Thoracic aorta (tissue), 2 donors: ENCODE data around the gene CFL2. TPM values are rescaled to one million over a fixed set of nuclear protein-coding genes. Genes with fewer than 3 reads are reported as not detected.

ENCODE experiments used
- ATAC-seq: fragments of 150-250 bp; one replicate; pipeline ENCODE4 v1.8.0; 2017; ENCODE audit warnings: low read depth; ENCODE audit not compliant: insufficient number of reproducible peaks, low FRiP score
- DNase-seq: peaks from one replicate; pipeline ENCODE4 v3.0.0-alpha.2; 2020; ENCODE audit warnings: low spot score
- H3K27ac ChIP-seq, 2 donors: fragments of 200-600 bp; sonication (generic); 1 replicate in 1 of 2; 2 replicates in 1 of 2; pipeline ENCODE4 v1.5.1; 2016; ENCODE audit warnings: mild to moderate bottlenecking in 2 of 2, moderate library complexity in 2 of 2
- H3K27me3 ChIP-seq: fragments of 200-600 bp; sonication (generic); replicated peaks from 2 replicates; pipeline ENCODE4 v1.6.0; 2016; ENCODE audit warnings: mild to moderate bottlenecking; ENCODE audit not compliant: insufficient read depth
- H3K36me3 ChIP-seq: fragments of 200-600 bp; sonication (generic); one replicate; pipeline ENCODE4 v1.5.1; 2016
- H3K4me1 ChIP-seq, 2 donors: fragments of 200-600 bp; sonication (generic); 1 replicate in 1 of 2; 2 replicates in 1 of 2; pipeline versions ENCODE4 v1.5.1 to v1.6.0; 2016; ENCODE audit warnings: low read depth in 2 of 2, mild to moderate bottlenecking in 1 of 2; ENCODE audit not compliant: control insufficient read depth in 1 of 2
- H3K4me3 ChIP-seq: fragments of 200-600 bp; sonication (generic); 2 replicates; pipeline ENCODE4 v1.5.1; 2016; ENCODE audit warnings: mild to moderate bottlenecking
- H3K9me3 ChIP-seq: fragments of 200-600 bp; sonication (generic); 2 replicates; pipeline ENCODE4 v1.5.1; 2016
- total RNA-seq, 2 donors: library from RNA; depleted of rRNA; stranded (reverse); fragments of >200 nt; gene quantifications; one replicate each; pipeline versions ENCODE4 v1.1.0 to v1.2.3, GENCODE V29; 2016
- TF ChIP-seq, protein P1 (sequence below): fragments of 200-600 bp; sonication (generic); IDR thresholded peaks from one replicate; pipeline ENCODE4 v1.5.1; 2019; ENCODE audit warnings: antibody characterized with exemption

CFL2 gene
- total RNA-seq, 2 donors from 2014 or later, result 94.6 to 127 TPM

DNA sequence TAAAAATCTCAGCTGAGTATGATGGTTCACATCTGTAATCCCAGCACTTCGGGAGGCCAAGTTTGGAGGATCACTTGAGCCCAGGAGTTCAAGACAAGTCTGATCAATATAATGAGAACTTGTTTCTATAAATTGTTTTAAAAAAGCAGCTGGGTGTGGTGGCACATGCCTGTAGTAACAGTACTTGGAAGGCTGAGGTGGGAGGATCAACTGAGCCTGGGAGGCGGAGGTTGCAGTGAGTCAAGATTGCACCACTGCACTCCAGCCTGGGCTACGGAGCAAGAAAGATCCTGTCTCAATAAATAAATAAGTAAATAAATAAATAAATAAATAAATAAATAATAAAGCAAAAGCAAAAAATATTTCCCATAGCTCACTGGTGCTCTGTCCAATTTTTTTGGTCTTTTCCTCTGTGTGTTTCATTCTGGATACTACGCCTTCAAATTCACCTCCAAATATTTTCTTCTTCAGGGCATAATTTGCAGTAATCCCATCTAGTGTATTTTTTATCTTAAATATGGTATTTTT lies 51.8 kb downstream of the CFL2 start:
- H3K4me3 ChIP-seq, result no peak overlapping the region
- TF ChIP-seq, protein P1, sequence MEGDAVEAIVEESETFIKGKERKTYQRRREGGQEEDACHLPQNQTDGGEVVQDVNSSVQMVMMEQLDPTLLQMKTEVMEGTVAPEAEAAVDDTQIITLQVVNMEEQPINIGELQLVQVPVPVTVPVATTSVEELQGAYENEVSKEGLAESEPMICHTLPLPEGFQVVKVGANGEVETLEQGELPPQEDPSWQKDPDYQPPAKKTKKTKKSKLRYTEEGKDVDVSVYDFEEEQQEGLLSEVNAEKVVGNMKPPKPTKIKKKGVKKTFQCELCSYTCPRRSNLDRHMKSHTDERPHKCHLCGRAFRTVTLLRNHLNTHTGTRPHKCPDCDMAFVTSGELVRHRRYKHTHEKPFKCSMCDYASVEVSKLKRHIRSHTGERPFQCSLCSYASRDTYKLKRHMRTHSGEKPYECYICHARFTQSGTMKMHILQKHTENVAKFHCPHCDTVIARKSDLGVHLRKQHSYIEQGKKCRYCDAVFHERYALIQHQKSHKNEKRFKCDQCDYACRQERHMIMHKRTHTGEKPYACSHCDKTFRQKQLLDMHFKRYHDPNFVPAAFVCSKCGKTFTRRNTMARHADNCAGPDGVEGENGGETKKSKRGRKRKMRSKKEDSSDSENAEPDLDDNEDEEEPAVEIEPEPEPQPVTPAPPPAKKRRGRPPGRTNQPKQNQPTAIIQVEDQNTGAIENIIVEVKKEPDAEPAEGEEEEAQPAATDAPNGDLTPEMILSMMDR, result no peak
- H3K27ac ChIP-seq, result no peak overlapping the region
- ATAC-seq (no peak), DNase-seq (no peak)
- H3K4me1 ChIP-seq, result no peaks in the 10 kb centered on the region
- no peaks in the 10 kb centered on the region for H3K36me3 ChIP-seq
- H3K27me3 ChIP-seq, result no peaks in the 10 kb centered on the region
- H3K9me3 ChIP-seq, result no peaks in the 10 kb centered on the region

DNA sequence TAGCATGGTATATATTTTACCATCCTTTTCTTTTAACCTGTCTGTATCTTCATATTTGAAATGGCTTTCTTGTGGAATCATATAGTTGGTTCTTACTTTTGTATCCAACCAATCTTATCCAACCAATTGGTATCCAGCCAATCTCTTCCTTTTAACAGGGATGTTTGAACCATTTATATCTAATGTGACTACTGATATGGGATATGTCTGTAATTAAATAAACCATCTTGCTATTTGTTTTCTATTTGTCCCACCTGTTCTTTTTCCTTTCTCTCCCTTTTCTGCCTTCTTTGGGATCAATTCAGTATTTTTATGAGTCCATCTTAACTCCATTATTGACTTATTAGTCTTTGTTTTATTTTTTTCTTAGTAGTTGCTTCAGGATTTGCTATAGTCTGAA lies 53.6 kb downstream of the CFL2 start:
- Histone ChIP-seq H3K36me3 (no peaks in the 10 kb centered on the region), H3K4me1 (no peaks in the 10 kb centered on the region), H3K4me3 (no peak overlapping the region), H3K9me3 (no peaks in the 10 kb centered on the region), H3K27ac (no peak overlapping the region), H3K27me3 (no peaks in the 10 kb centered on the region)
- no peak for DNase-seq
- no peak for ATAC-seq
- TF ChIP-seq, protein P1, result no peak

Other genes with a start within 250 kb of the CFL2 start
- gene EAPP, start 174.9 kb downstream of the CFL2 start, total RNA-seq, result 10 to 100 TPM; 24.9 to 32.8 TPM
- gene SNX6, start 84.4 kb downstream of the CFL2 start, total RNA-seq, result 100 to 1,000 TPM in 1 of 2 donors, 10 to 100 TPM in 1; 84.2 to 128 TPM
- 10 to 100 TPM; 16.1 to 51.6 TPM for gene BAZ1A, start 160.8 kb upstream of the CFL2 start, total RNA-seq